Endodermal cell (in vitro differentiated cells): ENCODE measurements around the gene AVPR1B. TPM values are rescaled to one million over a fixed set of nuclear protein-coding genes. Genes with fewer than 3 reads are reported as not detected.

Experiments
- DNase-seq: peaks from one replicate; pipeline ENCODE4 v3.0.0-alpha.2; 2017
- H3K27ac ChIP-seq: 2 replicates; pipeline ENCODE4 v1.5.1; 2013; ENCODE audit warnings: mild to moderate bottlenecking, low read depth, low read length, moderate library complexity
- H3K27me3 ChIP-seq: 2 replicates; pipeline ENCODE4 v1.6.1; 2013; ENCODE audit warnings: mild to moderate bottlenecking, low read length, moderate library complexity; ENCODE audit not compliant: insufficient read depth, control insufficient read depth, poor library complexity, severe bottlenecking
- H3K36me3 ChIP-seq: 2 replicates; pipeline ENCODE4 v1.7.0; 2013; ENCODE audit warnings: mild to moderate bottlenecking, low read length, moderate library complexity; ENCODE audit not compliant: control insufficient read depth, insufficient read depth
- H3K4me1 ChIP-seq: one replicate; pipeline ENCODE4 v1.7.0; 2013; ENCODE audit warnings: low read length; ENCODE audit not compliant: control insufficient read depth, insufficient read depth
- H3K4me3 ChIP-seq: 2 replicates; pipeline ENCODE4 v1.5.1; 2013; ENCODE audit warnings: mild to moderate bottlenecking, low read length, moderate library complexity
- H3K9ac ChIP-seq: 2 replicates; pipeline ENCODE4 v1.6.1; 2013; ENCODE audit warnings: mild to moderate bottlenecking, low read length, moderate library complexity; ENCODE audit not compliant: poor library complexity, severe bottlenecking; ENCODE audit errors: extremely low read depth
- H3K9me3 ChIP-seq: 2 replicates; pipeline ENCODE4 v1.6.1; 2013; ENCODE audit warnings: mild to moderate bottlenecking, low read length, moderate library complexity; ENCODE audit not compliant: control insufficient read depth
- H3K27ac Mint-ChIP-seq: 2 replicates; pipeline ENCODE4 v1.8.0; 2020; ENCODE audit warnings: mixed read lengths
- H3K27me3 Mint-ChIP-seq: 2 replicates; pipeline ENCODE4 v1.8.0; 2021; ENCODE audit warnings: mild to moderate bottlenecking, mixed read lengths; ENCODE audit not compliant: insufficient read depth
- H3K36me3 Mint-ChIP-seq: 2 replicates; pipeline ENCODE4 v1.8.0; 2020; ENCODE audit warnings: low read depth, mixed read lengths
- H3K4me1 Mint-ChIP-seq: 2 replicates; pipeline ENCODE4 v1.8.0; 2020; ENCODE audit warnings: mixed read lengths
- H3K4me3 Mint-ChIP-seq: 2 replicates; pipeline ENCODE4 v1.8.0; 2020; ENCODE audit warnings: mild to moderate bottlenecking, moderate library complexity, mixed read lengths
- H3K9me3 Mint-ChIP-seq: 2 replicates; pipeline ENCODE4 v1.8.0; 2020; ENCODE audit warnings: mild to moderate bottlenecking, mixed read lengths
- CTCF ChIP-seq: fragments of 200-600 bp; sonication (generic); conservative IDR thresholded peaks from 2 replicates; pipeline ENCODE4 v1.5.0; 2021; ENCODE audit warnings: antibody characterized with exemption, mild to moderate bottlenecking
- WGBS, 2 experiments: methylation state at CpG; one replicate each; pipeline versions ENCODE4 v1.1.5 to v1.1.7; 2013; ENCODE audit warnings: missing lambda C conversion rate in 2 of 2, mixed read lengths in 1 of 2; ENCODE audit not compliant: insufficient coverage in 1 of 2, insufficient read length in 1 of 2; 5-methylcytosine and 5-hydroxymethylcytosine counted together
- total RNA-seq, 2 donors: library from RNA; stranded (reverse); fragmentation: NEBNext Ultra II Directional in 1 of 2; extraction: Animal tissue kit (Norgen Biotek cat#: 25700) in 1 of 2; gene quantifications; 2 replicates in 1 of 2; 3 replicates in 1 of 2; pipeline ENCODE4 v1.2.1, GENCODE V29; 2021

AVPR1B gene
- total RNA-seq, 2 donors from 2014 or later: 0.11 TPM; not detected in 1

GRCh38 chr1:206125346-206125745 lies 8.2 kb upstream of the AVPR1B start:
- no peak overlapping the region for H3K4me3 Mint-ChIP-seq
- no peak overlapping the region for H3K9ac ChIP-seq
- no peak overlapping the region for H3K27ac ChIP-seq
- no peaks in the 10 kb centered on the region for H3K4me1 Mint-ChIP-seq
- TF ChIP-seq CTCF: no peak
- no peak overlapping the region for H3K27ac Mint-ChIP-seq
- no peaks in the 10 kb centered on the region for H3K36me3 ChIP-seq
- no peaks in the 10 kb centered on the region for H3K36me3 Mint-ChIP-seq
- no peaks in the 10 kb centered on the region for H3K4me1 ChIP-seq
- WGBS, 2 experiments: 100% methylated on average over 1 of the region's 1 CpG; no CpG with 5 or more reads in 1 of the 2 experiments
- H3K27me3 Mint-ChIP-seq: peaks cover 8% of the 10 kb centered on the region
- no peaks in the 10 kb centered on the region for H3K27me3 ChIP-seq
- H3K9me3 Mint-ChIP-seq: peaks cover 19% of the 10 kb centered on the region
- peaks cover 16% of the 10 kb centered on the region for H3K9me3 ChIP-seq
- DNase-seq: no peak
- H3K4me3 ChIP-seq: no peak overlapping the region

- H3K4me3 Mint-ChIP-seq: no peak overlapping the region
- no peaks in the 10 kb centered on the region for H3K36me3 ChIP-seq
- peaks cover 22% of the 10 kb centered on the region for H3K9me3 ChIP-seq
- peaks cover 24% of the 10 kb centered on the region for H3K9me3 Mint-ChIP-seq
- no peak overlapping the region for H3K27ac ChIP-seq
- peaks cover 10% of the 10 kb centered on the region for H3K27me3 ChIP-seq
- H3K4me1 ChIP-seq: no peaks in the 10 kb centered on the region
- no peak for TF ChIP-seq CTCF
- no peaks in the 10 kb centered on the region for H3K36me3 Mint-ChIP-seq
- no peak overlapping the region for H3K9ac ChIP-seq
- peaks cover 5% of the 10 kb centered on the region for H3K4me1 Mint-ChIP-seq
- no peak for DNase-seq
- H3K27me3 Mint-ChIP-seq: peaks cover 20% of the 10 kb centered on the region
- H3K4me3 ChIP-seq: no peak overlapping the region
- H3K27ac Mint-ChIP-seq: no peak overlapping the region
Observed at GRCh38 chr1:206122686-206123085, 5.5 kb upstream of the AVPR1B start.

- Mint-ChIP-seq H3K4me3 (no peak overlapping the region), H3K27ac (no peak overlapping the region), H3K9me3 (peaks cover 24% of the 10 kb centered on the region), H3K27me3 (peaks cover 30% of the 10 kb centered on the region), H3K4me1 (peaks cover 8% of the 10 kb centered on the region), H3K36me3 (no peaks in the 10 kb centered on the region)
- Histone ChIP-seq H3K4me3 (no peak overlapping the region), H3K9me3 (peaks cover 22% of the 10 kb centered on the region), H3K27ac (no peak overlapping the region), H3K9ac (no peak overlapping the region), H3K27me3 (peaks cover 22% of the 10 kb centered on the region), H3K36me3 (no peaks in the 10 kb centered on the region), H3K4me1 (no peaks in the 10 kb centered on the region)
- WGBS, 2 experiments: no CpG with 5 or more reads among the region's 1 CpG
- DNase-seq: no peak
- no peak for TF ChIP-seq CTCF
Observed at GRCh38 chr1:206121269-206121668, 4.1 kb upstream of the AVPR1B start.
